OCI-LY3 (cell line): ENCODE results near the gene LDAH.
A peak's percentile ranks its signal among the peaks of the same experiment; 100 is the strongest.

Experiments used
- H2AFZ ChIP-seq: fragments of 200-600, 300-600 bp; shearing (Covaris generic); 2 replicates; pipeline ENCODE4 v1.6.0; 2014; ENCODE audit warnings: antibody characterized with exemption, low read depth, low read length
- H3K27ac ChIP-seq: fragments of 200-600, 300-600 bp; sonication (generic); 2 replicates; pipeline ENCODE4 v1.5.1; 2014; ENCODE audit warnings: mild to moderate bottlenecking, low read length, moderate library complexity, mixed read lengths
- H3K27me3 ChIP-seq: fragments of 200-600, 300-600 bp; sonication (generic); 2 replicates; pipeline ENCODE4 v1.6.1; 2014; ENCODE audit warnings: low read depth, low read length, mixed read lengths
- H3K36me3 ChIP-seq: fragments of 200-600, 300-600 bp; sonication (generic); replicated peaks from 2 replicates; pipeline ENCODE3; 2014; ENCODE audit warnings: low read depth, low read length, mixed read lengths
- H3K4me1 ChIP-seq: fragments of 300-600, 200-600 bp; sonication (generic); 2 replicates; pipeline ENCODE4 v1.6.1; 2014; ENCODE audit warnings: low read length, mixed read lengths
- H3K4me2 ChIP-seq: fragments of 200-600, 300-600 bp; sonication (generic); 2 replicates; pipeline ENCODE4 v1.6.1; 2014; ENCODE audit warnings: low read length, mixed read lengths
- H3K4me3 ChIP-seq: fragments of 300-600, 200-600 bp; sonication (generic); 2 replicates; pipeline ENCODE4 v1.5.1; 2014; ENCODE audit warnings: antibody characterized with exemption, mild to moderate bottlenecking, low read length, moderate library complexity
- H3K79me2 ChIP-seq: fragments of 300-600, 200-600 bp; shearing (Covaris generic); 2 replicates; pipeline ENCODE4 v1.6.1; 2014; ENCODE audit warnings: mild to moderate bottlenecking, low read length, mixed read lengths
- H3K9ac ChIP-seq: fragments of 300-600, 200-600 bp; shearing (Covaris generic); 2 replicates; pipeline ENCODE4 v1.6.0; 2014; ENCODE audit warnings: mild to moderate bottlenecking, low read length, moderate library complexity
- H3K9me3 ChIP-seq: fragments of 200-600, 300-600 bp; shearing (Covaris generic); 2 replicates; pipeline ENCODE4 v1.6.1; 2014; ENCODE audit warnings: low read length, mixed read lengths; ENCODE audit not compliant: insufficient read depth
- H4K20me1 ChIP-seq: fragments of 200-600, 300-600 bp; sonication (generic); 2 replicates; pipeline ENCODE4 v1.6.1; 2016; ENCODE audit warnings: low read length, mixed read lengths; ENCODE audit not compliant: insufficient read depth
- CTCF ChIP-seq: fragments of 200-600, 300-600 bp; sonication (generic); IDR thresholded peaks from 2 replicates; pipeline ENCODE4 v1.5.1; 2014; ENCODE audit warnings: antibody characterized with exemption, low read length, low read depth
- EZH2phosphoT487 ChIP-seq: fragments of 200-600 bp; shearing (Covaris generic); IDR thresholded peaks from 2 replicates; pipeline ENCODE4 v1.6.1; 2018; ENCODE audit warnings: antibody characterized with exemption, mixed run types, low read depth

LDAH gene

GRCh38 chr2:20678780-20679179 is 144.1 kb downstream of the LDAH start:
- no peaks in the 10 kb centered on the region for H4K20me1 ChIP-seq
- TF ChIP-seq CTCF (no peak), EZH2phosphoT487 (no peak)
- H3K4me1 ChIP-seq: peaks cover 56% of the 10 kb centered on the region

GRCh38 chr2:20678086-20678395 is 144.9 kb downstream of the LDAH start:
- Histone ChIP-seq H3K4me2 (peak overlapping the region; percentile 89), H3K36me3 (peaks cover 59% of the 10 kb centered on the region), H3K9me3 (no peaks in the 10 kb centered on the region), H3K9ac (peak overlapping the region; percentile 77), H3K4me1 (peaks cover 63% of the 10 kb centered on the region), H3K27ac (peak overlapping the region; percentile 99), H3K79me2 (peaks cover 39% of the 10 kb centered on the region), H2AFZ (no peak overlapping the region), H4K20me1 (no peaks in the 10 kb centered on the region), H3K4me3 (peak overlapping the region; percentile 66), H3K27me3 (no peaks in the 10 kb centered on the region)
- TF ChIP-seq CTCF: no peak
- TF ChIP-seq EZH2phosphoT487: no peak

More at GRCh38 chr2:20678780-20679179, 144.1 kb downstream of the LDAH start:
- peaks cover 32% of the 10 kb centered on the region for H3K79me2 ChIP-seq
- H3K4me2 ChIP-seq: peak overlapping the region; percentile 89
- no peak overlapping the region for H2AFZ ChIP-seq
- H3K27ac ChIP-seq: peak overlapping the region; percentile 99
- peaks cover 52% of the 10 kb centered on the region for H3K36me3 ChIP-seq
- peak overlapping the region; percentile 77 for H3K9ac ChIP-seq
- peak overlapping the region; percentile 66 for H3K4me3 ChIP-seq
- no peaks in the 10 kb centered on the region for H3K27me3 ChIP-seq
- no peaks in the 10 kb centered on the region for H3K9me3 ChIP-seq

DNA sequence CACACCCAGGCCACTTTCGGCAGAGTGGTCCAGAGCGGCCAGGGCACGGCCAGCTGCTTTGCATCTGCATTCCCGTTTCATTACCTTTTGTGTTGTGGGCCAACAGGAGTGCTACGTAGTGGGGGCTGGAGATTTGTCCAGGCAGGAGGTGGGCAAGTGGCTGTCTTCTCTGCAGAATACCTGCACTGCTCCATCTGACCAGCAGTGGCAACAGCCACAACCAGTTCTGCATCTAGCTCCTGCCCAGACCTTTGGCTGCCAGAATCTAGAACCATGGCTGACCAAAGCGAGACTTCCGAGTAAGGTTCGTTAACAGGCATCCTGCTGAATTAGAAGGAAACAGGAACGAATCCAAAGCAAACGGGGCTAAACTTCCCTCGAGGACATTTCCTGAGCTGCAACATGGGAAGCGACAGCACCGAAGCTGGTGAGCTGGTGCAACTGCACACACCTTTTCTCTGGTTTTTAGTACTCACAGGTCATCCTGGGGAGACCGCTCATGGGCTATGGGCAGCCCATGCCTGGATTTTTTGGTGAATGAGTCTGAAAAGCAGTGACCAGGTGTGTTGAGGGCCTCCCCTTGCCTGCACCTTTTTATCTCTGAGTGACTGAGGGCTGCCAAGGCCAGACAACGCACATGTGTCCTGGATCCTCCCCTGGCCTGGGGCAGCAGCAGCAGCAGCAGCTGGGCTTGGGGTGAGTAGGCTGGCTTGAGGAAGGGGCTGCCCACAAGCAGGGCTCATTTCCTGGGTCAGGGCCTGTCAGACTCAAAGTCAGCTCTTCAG is 145.4 kb downstream of the LDAH start:
- Histone ChIP-seq H3K9me3 (no peaks in the 10 kb centered on the region), H2AFZ (no peak overlapping the region), H3K4me2 (peak overlapping the region; percentile 89), H3K4me1 (peaks cover 69% of the 10 kb centered on the region), H4K20me1 (no peaks in the 10 kb centered on the region), H3K36me3 (peaks cover 60% of the 10 kb centered on the region), H3K79me2 (peaks cover 45% of the 10 kb centered on the region), H3K4me3 (peak overlapping the region; percentile 66), H3K9ac (peak overlapping the region; percentile 77), H3K27me3 (no peaks in the 10 kb centered on the region), H3K27ac (peak overlapping the region; percentile 99)
- TF ChIP-seq CTCF: peak; percentile 53
- TF ChIP-seq EZH2phosphoT487: no peak

GRCh38 chr2:20676353-20677215 is 146.3 kb downstream of the LDAH start:
- Histone ChIP-seq H3K27ac (peak overlapping the region; percentile 99), H3K4me1 (peaks cover 78% of the 10 kb centered on the region), H3K9ac (peak overlapping the region; percentile 80), H3K4me2 (peak overlapping the region; percentile 89), H3K27me3 (no peaks in the 10 kb centered on the region), H2AFZ (no peak overlapping the region), H3K4me3 (peak overlapping the region; percentile 53), H3K36me3 (peaks cover 62% of the 10 kb centered on the region), H4K20me1 (no peaks in the 10 kb centered on the region), H3K9me3 (no peaks in the 10 kb centered on the region), H3K79me2 (peaks cover 51% of the 10 kb centered on the region)
- TF ChIP-seq EZH2phosphoT487 (no peak), CTCF (peak; percentile 43)
